Measurements from ENCODE around the gene LMNTD2.

- no peak for TF ChIP-seq FOXP2 (optimal IDR thresholded peaks at IDR 0.05; ENCODE audit: control extremely low read depth, extremely low read length, insufficient read depth)
- no peak for TF ChIP-seq EZH2 (IDR thresholded peaks at IDR 0.05)
Measured at GRCh38 chr11:577611-577894, 17.0 kb upstream of the LMNTD2 start.
